ENCODE data around the gene PPFIBP1. TPM values are rescaled to one million over a fixed set of nuclear protein-coding genes. Genes with fewer than 3 reads are reported as not detected.
A peak's percentile ranks its signal among the peaks of the same experiment; 100 is the strongest.

The PPFIBP1 gene
- polyA plus RNA-seq, 1 of the 3 experiments (the other 2 are of a cell fraction), result 55.0 TPM

GRCh38 chr12:27673101-27673718, 149.2 kb downstream of the PPFIBP1 start:
- no peaks in the 10 kb centered on the region for H3K79me2 ChIP-seq (ENCODE audit: insufficient read depth)
- no peak overlapping the region for H3K9ac ChIP-seq
- H3F3A ChIP-seq (replicated peaks; ENCODE audit: insufficient read depth), result peaks cover 14% of the 10 kb centered on the region
- H3K9me3 ChIP-seq, result no peaks in the 10 kb centered on the region
- H3K27ac ChIP-seq (ENCODE audit: low read depth in 2 of 2, low read length in 1 of 2), result peak overlapping the region in 1 of 2 experiments; percentile 22; a peak in 1 of 4 replicates
- no peaks in the 10 kb centered on the region for H3K27me3 ChIP-seq (ENCODE audit: insufficient read depth)
- H3K4me1 ChIP-seq (ENCODE audit: control insufficient read depth in 1 of 2, insufficient read depth in 2 of 2, low read depth in 1 of 2, low read length in 1 of 2), result peaks cover 0 to 6% of the 10 kb centered on the region in 2 experiments; a peak in 1 of 4 replicates
- no peak overlapping the region for H2AFZ ChIP-seq (ENCODE audit: low read depth)
- ChIA-PET POLR2A (no interaction called here), CTCF (interaction anchor here (1.2 kb wide), 1 partner anchor 16 kb away, joined by 4 read pairs; no protein-coding TSS in a partner anchor)
- TF ChIP-seq RFX5 (IDR thresholded peaks at IDR 0.05; ENCODE audit: low read length) (no peak), JUND (IDR thresholded peaks at IDR 0.05) (no peak), RXRA (IDR thresholded peaks at IDR 0.05; ENCODE audit: borderline replicate concordance, low read depth) (no peak), PBX3 (IDR thresholded peaks at IDR 0.05) (no peak), RCOR1 (IDR thresholded peaks at IDR 0.05; ENCODE audit: low read length) (no peak), NRF1 (IDR thresholded peaks at IDR 0.05; ENCODE audit: low read depth, low read length) (no peak), YY1 (IDR thresholded peaks at IDR 0.05; ENCODE audit: low read depth) (no peak), GATA2 (CRISPR knock-in tag; IDR thresholded peaks at IDR 0.05) (no peak), RAD21 (IDR thresholded peaks at IDR 0.05; ENCODE audit: low read length) (no peak), FOXM1 (IDR thresholded peaks at IDR 0.05; ENCODE audit: low read depth) (no peak), GABPA (IDR thresholded peaks at IDR 0.05; ENCODE audit: low read depth) (no peak), SMC3 (IDR thresholded peaks at IDR 0.05; ENCODE audit: low read depth, low read length) (no peak), SIN3A (IDR thresholded peaks at IDR 0.05; ENCODE audit: borderline replicate concordance, low read depth, low read length) (no peak), TEAD4 (IDR thresholded peaks at IDR 0.05; ENCODE audit: borderline replicate concordance, insufficient read depth) (no peak), IRF3 (IDR thresholded peaks at IDR 0.05; ENCODE audit: low read depth, low read length) (no peak), CTCF (IDR thresholded peaks at IDR 0.05) (no peak), MEF2A (IDR thresholded peaks at IDR 0.05; ENCODE audit: borderline replicate concordance, low read depth) (no peak), POLR2AphosphoS5 (IDR thresholded peaks at IDR 0.05; ENCODE audit: low read depth, low read length) (no peak)
- TF ChIP-seq, protein P1, sequence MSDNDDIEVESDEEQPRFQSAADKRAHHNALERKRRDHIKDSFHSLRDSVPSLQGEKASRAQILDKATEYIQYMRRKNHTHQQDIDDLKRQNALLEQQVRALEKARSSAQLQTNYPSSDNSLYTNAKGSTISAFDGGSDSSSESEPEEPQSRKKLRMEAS (IDR thresholded peaks at IDR 0.05; ENCODE audit: low read depth), result no peak
- TF ChIP-seq, protein P2, sequence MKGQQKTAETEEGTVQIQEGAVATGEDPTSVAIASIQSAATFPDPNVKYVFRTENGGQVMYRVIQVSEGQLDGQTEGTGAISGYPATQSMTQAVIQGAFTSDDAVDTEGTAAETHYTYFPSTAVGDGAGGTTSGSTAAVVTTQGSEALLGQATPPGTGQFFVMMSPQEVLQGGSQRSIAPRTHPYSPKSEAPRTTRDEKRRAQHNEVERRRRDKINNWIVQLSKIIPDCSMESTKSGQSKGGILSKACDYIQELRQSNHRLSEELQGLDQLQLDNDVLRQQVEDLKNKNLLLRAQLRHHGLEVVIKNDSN (IDR thresholded peaks at IDR 0.05; ENCODE audit: borderline replicate concordance, low read depth), result no peak
- 86% methylated on average over 3 of the region's 3 CpGs for WGBS (ENCODE audit: low lambda C conversion rate)
- no peak overlapping the region for H3K4me2 ChIP-seq
- H3K4me3 ChIP-seq (ENCODE audit: low read depth in 2 of 2, low read length in 1 of 2), result no peak overlapping the region
- H3K36me3 ChIP-seq (replicated peaks in 1 of 2; ENCODE audit: control insufficient read depth in 1 of 2, insufficient read depth in 2 of 2, low read length in 1 of 2), result peaks cover 74 to 95% of the 10 kb centered on the region in 2 experiments
- no peak for DNase-seq
- no peaks in the 10 kb centered on the region for H4K20me1 ChIP-seq (ENCODE audit: insufficient read depth)
- no peaks in the 10 kb centered on the region for H3K9me2 ChIP-seq

All from SK-N-SH (cell line).